Activated CD8-positive, alpha-beta memory T cell treated with anti-CD3 and anti-CD28 coated beads, Interleukin-2, amount 10 ng/mL, durations not matched to agents 7 days and 5 days (primary cell): Measurements from ENCODE around the gene PSMD12. TPM values are rescaled to one million over a fixed set of nuclear protein-coding genes. Genes with fewer than 3 reads are reported as not detected.
"Not testable (repeated sequence)": the region's sequence is repeated elsewhere in the genome, so short reads cannot be mapped to it uniquely, and the experiment has no call there.

ENCODE experiments used
- ATAC-seq: fragments of 150-1000 bp; cut with Tn5 transposase; one replicate; pipeline ENCODE4 v1.10.0; 2021; ENCODE audit warnings: moderate library complexity
- CTCF ChIA-PET: fragments of 350-600 bp; sonication (Branson Sonifier 250); formaldehyde crosslinking; loops from one replicate; lab custom pipeline; 2021; ENCODE audit warnings: antibody characterized with exemption; lab: Charles Lee
- DNase-seq: peaks from one replicate; pipeline ENCODE4 v3.0.0-alpha.2; 2020
- H3K27ac Mint-ChIP-seq: one replicate; pipeline ENCODE4 v1.8.0; 2021; ENCODE audit warnings: mild to moderate bottlenecking, mixed read lengths
- H3K27me3 Mint-ChIP-seq: one replicate; pipeline ENCODE4 v1.8.0; 2021; ENCODE audit warnings: mixed read lengths
- H3K36me3 Mint-ChIP-seq: one replicate; pipeline ENCODE4 v1.8.0; 2021; ENCODE audit warnings: mild to moderate bottlenecking, mixed read lengths
- H3K4me1 Mint-ChIP-seq: one replicate; pipeline ENCODE4 v1.8.0; 2021; ENCODE audit warnings: mixed read lengths
- H3K4me3 Mint-ChIP-seq: one replicate; pipeline ENCODE4 v1.8.0; 2021; ENCODE audit warnings: mild to moderate bottlenecking, moderate library complexity, mixed read lengths
- H3K9me3 Mint-ChIP-seq: one replicate; pipeline ENCODE4 v1.8.0; 2022; ENCODE audit warnings: low read depth, mixed read lengths
- total RNA-seq, 2 experiments: library from RNA; stranded (reverse); gene quantifications; one replicate each; pipeline ENCODE4 v1.2.3, GENCODE V29; 2021

PSMD12 gene
- total RNA-seq, 2 experiments from 2014 or later = 52.8 to 63.2 TPM

GRCh38 chr17:67335245-67335835, 31.0 kb downstream of the PSMD12 start:
- CTCF ChIA-PET = interaction anchor here (0.7 kb wide), 1 partner anchor 160 kb away, joined by 3 read pairs; no protein-coding TSS in a partner anchor
- ATAC-seq (no peak), DNase-seq (no peak)
- H3K4me1 Mint-ChIP-seq = no peaks in the 10 kb centered on the region
- no peak overlapping the region for H3K4me3 Mint-ChIP-seq
- peaks cover 14% of the 10 kb centered on the region for H3K36me3 Mint-ChIP-seq
- no peak overlapping the region for H3K27ac Mint-ChIP-seq
- H3K9me3 Mint-ChIP-seq = no peaks in the 10 kb centered on the region
- no peaks in the 10 kb centered on the region for H3K27me3 Mint-ChIP-seq

- H3K4me1 Mint-ChIP-seq, ATAC-seq, H3K36me3 Mint-ChIP-seq, H3K9me3 Mint-ChIP-seq, H3K27ac Mint-ChIP-seq, DNase-seq, H3K27me3 Mint-ChIP-seq, CTCF ChIA-PET, H3K4me3 Mint-ChIP-seq: not testable (repeated sequence)
These were observed 34.2 kb downstream of the PSMD12 start for GRCh38 chr17:67332162-67332508.

- ATAC-seq, H3K4me1 Mint-ChIP-seq, DNase-seq, H3K9me3 Mint-ChIP-seq, H3K27me3 Mint-ChIP-seq, CTCF ChIA-PET, H3K36me3 Mint-ChIP-seq, H3K4me3 Mint-ChIP-seq, H3K27ac Mint-ChIP-seq: not testable (repeated sequence)
These were observed 34.8 kb downstream of the PSMD12 start for GRCh38 chr17:67331381-67332161.

- H3K4me3 Mint-ChIP-seq = no peak overlapping the region
- no peak for DNase-seq
- no peaks in the 10 kb centered on the region for H3K9me3 Mint-ChIP-seq
- H3K4me1 Mint-ChIP-seq = peaks cover 1% of the 10 kb centered on the region
- H3K36me3 Mint-ChIP-seq = no peaks in the 10 kb centered on the region
- no peak for ATAC-seq
- CTCF ChIA-PET = no interaction called here
- no peak overlapping the region for H3K27ac Mint-ChIP-seq
- H3K27me3 Mint-ChIP-seq = no peaks in the 10 kb centered on the region
These were observed 38.4 kb downstream of the PSMD12 start for GRCh38 chr17:67328026-67328425.

GRCh38 chr17:67326959-67327745, 39.2 kb downstream of the PSMD12 start:
- H3K27ac Mint-ChIP-seq, CTCF ChIA-PET, H3K4me1 Mint-ChIP-seq, H3K9me3 Mint-ChIP-seq, H3K4me3 Mint-ChIP-seq, DNase-seq, ATAC-seq, H3K27me3 Mint-ChIP-seq, H3K36me3 Mint-ChIP-seq: not testable (repeated sequence)

GRCh38 chr17:67326440-67326839, 39.9 kb downstream of the PSMD12 start:
- H3K9me3 Mint-ChIP-seq = no peaks in the 10 kb centered on the region
- H3K27ac Mint-ChIP-seq = no peak overlapping the region
- H3K4me3 Mint-ChIP-seq = no peak overlapping the region
- no peak for ATAC-seq
- H3K27me3 Mint-ChIP-seq = no peaks in the 10 kb centered on the region
- H3K36me3 Mint-ChIP-seq = no peaks in the 10 kb centered on the region
- H3K4me1 Mint-ChIP-seq = peaks cover 1% of the 10 kb centered on the region
- no peak for DNase-seq
- CTCF ChIA-PET = no interaction called here

- H3K27me3 Mint-ChIP-seq = no peaks in the 10 kb centered on the region
- H3K9me3 Mint-ChIP-seq = no peaks in the 10 kb centered on the region
- no peaks in the 10 kb centered on the region for H3K4me1 Mint-ChIP-seq
- no peak overlapping the region for H3K4me3 Mint-ChIP-seq
- H3K36me3 Mint-ChIP-seq = no peaks in the 10 kb centered on the region
- DNase-seq (no peak), ATAC-seq (no peak)
- no peak overlapping the region for H3K27ac Mint-ChIP-seq
- CTCF ChIA-PET = no interaction called here
These were observed 42.0 kb downstream of the PSMD12 start for GRCh38 chr17:67324330-67324729.

- no peak overlapping the region for H3K27ac Mint-ChIP-seq
- CTCF ChIA-PET = interaction anchor here (1.3 kb wide), 1 partner anchor 29 kb away, joined by 3 read pairs; no protein-coding TSS in a partner anchor
- no peak for DNase-seq
- H3K9me3 Mint-ChIP-seq = no peaks in the 10 kb centered on the region
- H3K36me3 Mint-ChIP-seq = no peaks in the 10 kb centered on the region
- H3K4me1 Mint-ChIP-seq = no peaks in the 10 kb centered on the region
- no peaks in the 10 kb centered on the region for H3K27me3 Mint-ChIP-seq
- no peak overlapping the region for H3K4me3 Mint-ChIP-seq
- no peak for ATAC-seq
These were observed 42.9 kb downstream of the PSMD12 start for GRCh38 chr17:67323445-67323844.

- no peaks in the 10 kb centered on the region for H3K36me3 Mint-ChIP-seq
- H3K9me3 Mint-ChIP-seq = no peaks in the 10 kb centered on the region
- H3K4me1 Mint-ChIP-seq = no peaks in the 10 kb centered on the region
- DNase-seq (no peak), ATAC-seq (no peak)
- no peaks in the 10 kb centered on the region for H3K27me3 Mint-ChIP-seq
- H3K27ac Mint-ChIP-seq = no peak overlapping the region
- CTCF ChIA-PET = interaction anchor here (1.3 kb wide), 1 partner anchor 28 kb away, joined by 3 read pairs; no protein-coding TSS in a partner anchor
- no peak overlapping the region for H3K4me3 Mint-ChIP-seq
These were observed 44.2 kb downstream of the PSMD12 start for GRCh38 chr17:67322042-67322787.

GRCh38 chr17:67321486-67321885, 44.9 kb downstream of the PSMD12 start:
- H3K36me3 Mint-ChIP-seq, ATAC-seq, DNase-seq, H3K27ac Mint-ChIP-seq, H3K9me3 Mint-ChIP-seq, H3K27me3 Mint-ChIP-seq, H3K4me1 Mint-ChIP-seq, H3K4me3 Mint-ChIP-seq, CTCF ChIA-PET: not testable (repeated sequence)

- H3K4me1 Mint-ChIP-seq = no peaks in the 10 kb centered on the region
- H3K36me3 Mint-ChIP-seq = no peaks in the 10 kb centered on the region
- DNase-seq (no peak), ATAC-seq (no peak)
- H3K4me3 Mint-ChIP-seq = no peak overlapping the region
- H3K27ac Mint-ChIP-seq = no peak overlapping the region
- H3K9me3 Mint-ChIP-seq = no peaks in the 10 kb centered on the region
- peaks cover 6% of the 10 kb centered on the region for H3K27me3 Mint-ChIP-seq
- CTCF ChIA-PET = interaction anchor here (0.7 kb wide), 1 partner anchor 457 kb away, joined by 3 read pairs; no protein-coding TSS in a partner anchor
These were observed 49.6 kb downstream of the PSMD12 start for GRCh38 chr17:67316781-67317180.

- Mint-ChIP-seq H3K4me3 (no peak overlapping the region), H3K36me3 (no peaks in the 10 kb centered on the region), H3K27me3 (peaks cover 6% of the 10 kb centered on the region), H3K4me1 (no peaks in the 10 kb centered on the region), H3K9me3 (no peaks in the 10 kb centered on the region), H3K27ac (no peak overlapping the region)
- no peak for DNase-seq
- CTCF ChIA-PET = no interaction called here
- ATAC-seq = no peak
These were observed 50.5 kb downstream of the PSMD12 start for GRCh38 chr17:67315865-67316264.

- H3K4me3 Mint-ChIP-seq = no peak overlapping the region
- H3K4me1 Mint-ChIP-seq = no peaks in the 10 kb centered on the region
- no peak overlapping the region for H3K27ac Mint-ChIP-seq
- peaks cover 6% of the 10 kb centered on the region for H3K27me3 Mint-ChIP-seq
- no peaks in the 10 kb centered on the region for H3K9me3 Mint-ChIP-seq
- H3K36me3 Mint-ChIP-seq = no peaks in the 10 kb centered on the region
- CTCF ChIA-PET = no interaction called here
- DNase-seq (no peak), ATAC-seq (no peak)
These were observed 54.1 kb downstream of the PSMD12 start for GRCh38 chr17:67312265-67312664.
